Tibial nerve (tissue), 4 donors: ENCODE measurements around the gene MAP1B. TPM values are rescaled to one million over a fixed set of nuclear protein-coding genes. Genes with fewer than 3 reads are reported as not detected.

Experiments used
- DNase-seq, 2 donors: peaks; one replicate each; pipeline ENCODE4 v3.0.0-alpha.2; 2019; ENCODE audit warnings: low spot score in 2 of 2
- H3K27ac ChIP-seq, 4 donors: fragments of 200-600 bp; sonication (generic) in 3 of 4; one replicate each; pipeline ENCODE4 v1.5.1; 2017 to 2019; ENCODE audit warnings: mild to moderate bottlenecking in 1 of 4
- H3K27me3 ChIP-seq, 2 donors: fragments of 200-600 bp; sonication (generic) in 1 of 2; one replicate each; pipeline versions ENCODE4 v1.5.1 to v1.6.0; 2017 to 2019
- H3K36me3 ChIP-seq, 3 donors: fragments of 200-600 bp; sonication (generic); one replicate each; pipeline ENCODE4 v1.5.1; 2018 to 2019
- H3K4me1 ChIP-seq, 4 donors: fragments of 200-600 bp; sonication (generic) in 3 of 4; one replicate each; pipeline ENCODE4 v1.5.1; 2017 to 2019
- H3K4me3 ChIP-seq, 4 donors: fragments of 200-600 bp; sonication (generic) in 3 of 4; one replicate each; pipeline ENCODE4 v1.5.1; 2017 to 2019; ENCODE audit warnings: mild to moderate bottlenecking in 1 of 4, moderate library complexity in 1 of 4
- H3K9me3 ChIP-seq, 4 donors: fragments of 200-600 bp; sonication (generic) in 3 of 4; one replicate each; pipeline ENCODE4 v1.5.1; 2017 to 2019
- CTCF ChIP-seq, 5 experiments: fragments of 200-600 bp in 3 of 5; fragments of 450-650 bp in 2 of 5; sonication (generic) in 3 of 5; IDR thresholded peaks; one replicate each; pipeline ENCODE4 v1.5.1; 2016 to 2019; ENCODE audit warnings: antibody characterized with exemption in 5 of 5, mild to moderate bottlenecking in 3 of 5, moderate library complexity in 2 of 5
- EP300 ChIP-seq, 2 donors: sonication (generic); formaldehyde crosslinking; IDR thresholded peaks; one replicate each; pipeline ENCODE4 v1.6.1; 2017; ENCODE audit warnings: antibody characterized with exemption in 2 of 2, mild to moderate bottlenecking in 1 of 2
- POLR2A ChIP-seq, 2 donors: fragments of 450-650 bp; IDR thresholded peaks; one replicate each; pipeline ENCODE4 v1.6.1; 2017; ENCODE audit warnings: antibody characterized with exemption in 2 of 2, mild to moderate bottlenecking in 2 of 2, moderate library complexity in 2 of 2
- WGBS, 2 donors: methylation state at CpG; one replicate each; pipeline ENCODE4 v1.1.5; 2018; 5-methylcytosine and 5-hydroxymethylcytosine counted together
- total RNA-seq, 4 donors: library from RNA; depleted of rRNA; stranded (reverse); fragments of >200 nt; gene quantifications; one replicate each; pipeline ENCODE4 v1.1.0, GENCODE V29; 2016

Gene MAP1B
- total RNA-seq, 4 donors from 2014 or later, result 223 to 587 (median 472) TPM

- WGBS, 2 donors, result 75 to 80% methylated on average over 6 of the region's 6 CpGs
Observed at GRCh38 chr5:72074251-72074650, 33.0 kb upstream of the MAP1B start.

GRCh38 chr5:72075461-72075860 lies 31.8 kb upstream of the MAP1B start:
- H3K9me3 ChIP-seq, result no peaks in the 10 kb centered on the region
- H3K27me3 ChIP-seq, result no peaks in the 10 kb centered on the region
- TF ChIP-seq CTCF (IDR thresholded peaks at IDR 0.05) (no peak), EP300 (IDR thresholded peaks at IDR 0.05) (no peak), POLR2A (IDR thresholded peaks at IDR 0.05) (no peak)
- no peak overlapping the region for H3K4me3 ChIP-seq
- no peaks in the 10 kb centered on the region for H3K36me3 ChIP-seq
- DNase-seq, result no peak
- WGBS, 2 donors, result 84 to 87% methylated on average over 3 of the region's 3 CpGs
- H3K4me1 ChIP-seq, result no peaks in the 10 kb centered on the region
- H3K27ac ChIP-seq, result no peak overlapping the region

More at GRCh38 chr5:72074251-72074650, 33.0 kb upstream of the MAP1B start:
- Histone ChIP-seq H3K27me3 (no peaks in the 10 kb centered on the region), H3K27ac (no peak overlapping the region), H3K9me3 (no peaks in the 10 kb centered on the region), H3K36me3 (no peaks in the 10 kb centered on the region), H3K4me1 (no peaks in the 10 kb centered on the region), H3K4me3 (no peak overlapping the region)
- TF ChIP-seq EP300 (IDR thresholded peaks at IDR 0.05) (no peak), POLR2A (IDR thresholded peaks at IDR 0.05) (no peak), CTCF (IDR thresholded peaks at IDR 0.05) (no peak)
- no peak for DNase-seq

GRCh38 chr5:72076621-72077300 lies 30.5 kb upstream of the MAP1B start:
- no peak overlapping the region for H3K4me3 ChIP-seq
- TF ChIP-seq EP300 (IDR thresholded peaks at IDR 0.05) (no peak), CTCF (IDR thresholded peaks at IDR 0.05) (no peak), POLR2A (IDR thresholded peaks at IDR 0.05) (no peak)
- H3K9me3 ChIP-seq, result no peaks in the 10 kb centered on the region
- H3K36me3 ChIP-seq, result no peaks in the 10 kb centered on the region
- DNase-seq, result no peak
- H3K4me1 ChIP-seq, result no peaks in the 10 kb centered on the region
- H3K27ac ChIP-seq, result no peak overlapping the region
- 57 to 63% methylated on average over 4 of the region's 4 CpGs for WGBS, 2 donors
- no peaks in the 10 kb centered on the region for H3K27me3 ChIP-seq

- WGBS, 2 donors, result 89 to 93% methylated on average over 3 of the region's 3 CpGs
- Histone ChIP-seq H3K27me3 (no peaks in the 10 kb centered on the region), H3K4me1 (no peaks in the 10 kb centered on the region), H3K9me3 (no peaks in the 10 kb centered on the region), H3K27ac (no peak overlapping the region), H3K36me3 (no peaks in the 10 kb centered on the region), H3K4me3 (no peak overlapping the region)
- no peak for DNase-seq
- no peak for TF ChIP-seq EP300 (IDR thresholded peaks at IDR 0.05)
- TF ChIP-seq CTCF (IDR thresholded peaks at IDR 0.05), result no peak
- TF ChIP-seq POLR2A (IDR thresholded peaks at IDR 0.05), result no peak
Observed at GRCh38 chr5:72077390-72077789, 29.9 kb upstream of the MAP1B start.

- no peaks in the 10 kb centered on the region for H3K27me3 ChIP-seq
- peaks cover 0 to 10% (median 0%) of the 10 kb centered on the region in 4 donors for H3K4me1 ChIP-seq
- DNase-seq, result no peak
- TF ChIP-seq POLR2A (IDR thresholded peaks at IDR 0.05), result no peak
- no peak for TF ChIP-seq EP300 (IDR thresholded peaks at IDR 0.05)
- TF ChIP-seq CTCF (IDR thresholded peaks at IDR 0.05), result no peak
- H3K27ac ChIP-seq, result peak overlapping the region in 1 of 4 donors; percentile 12
- H3K36me3 ChIP-seq, result no peaks in the 10 kb centered on the region
- H3K4me3 ChIP-seq, result no peak overlapping the region
- no peaks in the 10 kb centered on the region for H3K9me3 ChIP-seq
- WGBS, 2 donors, result 10 to 22% methylated on average over 7 of the region's 7 CpGs
Observed at GRCh38 chr5:72079288-72079687, 28.0 kb upstream of the MAP1B start.
